HepG2 (cell line): ENCODE results near the gene GJA9. TPM values are rescaled to one million over a fixed set of nuclear protein-coding genes. Genes with fewer than 3 reads are reported as not detected.
A peak's percentile ranks its signal among the peaks of the same experiment; 100 is the strongest.

Experiments
- HMG20B ChIP-seq: conservative IDR thresholded peaks from 2 replicates; pipeline ENCODE4 v1.6.1; 2016; ENCODE audit warnings: missing genetic modification reagents, missing compliant biosample characterization
- NR2F6 ChIP-seq, 2 experiments: IDR thresholded peaks; 2 replicates each; pipeline ENCODE4 v1.6.1; 2016; ENCODE audit warnings: antibody characterized with exemption in 1 of 2, mild to moderate bottlenecking in 1 of 2
- PBX2 ChIP-seq: IDR thresholded peaks from 2 replicates; pipeline ENCODE4 v1.6.1; 2016; ENCODE audit warnings: control low read depth
- SPEN ChIP-seq: sonication (generic); formaldehyde crosslinking; IDR thresholded peaks from 2 replicates; pipeline ENCODE4 v1.5.1; 2020; ENCODE audit warnings: low read depth, mild to moderate bottlenecking, missing genetic modification reagents
- STAT6 ChIP-seq: sonication (generic); formaldehyde crosslinking; IDR thresholded peaks from 2 replicates; pipeline ENCODE4 v1.4.0; 2020; ENCODE audit warnings: missing genetic modification reagents, mild to moderate bottlenecking, borderline replicate concordance
- TFAP4 ChIP-seq: sonication (generic); IDR thresholded peaks from 2 replicates; pipeline ENCODE4 v1.6.1; 2016; ENCODE audit warnings: low read depth, borderline replicate concordance
- THRA ChIP-seq: sonication (generic); formaldehyde crosslinking; IDR thresholded peaks from 2 replicates; pipeline ENCODE4 v1.4.0; 2020; ENCODE audit warnings: missing genetic modification reagents, borderline replicate concordance
- ZFP37 ChIP-seq: sonication (generic); formaldehyde crosslinking; IDR thresholded peaks from 2 replicates; pipeline ENCODE4 v1.4.0; 2020; ENCODE audit warnings: missing genetic modification reagents, borderline replicate concordance
- ZKSCAN8 ChIP-seq: IDR thresholded peaks from 2 replicates; pipeline ENCODE4 v1.6.1; 2016; ENCODE audit warnings: borderline replicate concordance, missing genetic modification reagents, missing compliant biosample characterization
- ZNF251 ChIP-seq: sonication (generic); formaldehyde crosslinking; IDR thresholded peaks from 2 replicates; pipeline ENCODE4 v1.9.0; 2021; ENCODE audit warnings: mild to moderate bottlenecking, missing genetic modification reagents
- ZNF274 ChIP-seq: sonication (generic); formaldehyde crosslinking; IDR thresholded peaks from 2 replicates; pipeline ENCODE4 v1.5.1; 2020; ENCODE audit warnings: mild to moderate bottlenecking, missing genetic modification reagents
- ZNF280D ChIP-seq: sonication (generic); formaldehyde crosslinking; IDR thresholded peaks from 2 replicates; pipeline ENCODE4 v1.5.1; 2020; ENCODE audit warnings: mild to moderate bottlenecking, missing genetic modification reagents
- ZNF512B ChIP-seq: sonication (generic); formaldehyde crosslinking; IDR thresholded peaks from 2 replicates; pipeline ENCODE4 v1.5.1; 2020; ENCODE audit warnings: missing genetic modification reagents, mild to moderate bottlenecking, borderline replicate concordance
- ZNF746 ChIP-seq: sonication (generic); formaldehyde crosslinking; IDR thresholded peaks from 2 replicates; pipeline ENCODE4 v1.8.0; 2022; ENCODE audit warnings: mild to moderate bottlenecking, missing genetic modification reagents
- ZNF83 ChIP-seq: sonication (generic); formaldehyde crosslinking; IDR thresholded peaks from 2 replicates; pipeline ENCODE4 v1.4.0; 2020; ENCODE audit warnings: missing genetic modification reagents, mild to moderate bottlenecking, borderline replicate concordance
- polyA plus RNA-seq, 8 experiments: library from polyadenylated mRNA; depleted of rRNA in 3 of 8; stranded (reverse) in 7 of 8; unstranded in 1 of 8; fragments of >200 nt; fragmentation: Illumina TruSeq in 4 of 8; extraction: Trizol in 4 of 8; gene quantifications; 2 replicates each; pipeline versions ENCODE4 v1.2.1 to v1.2.3, GENCODE V29; 2011 to 2016; ENCODE audit warnings: low read depth in 4 of 8, missing spikeins in 1 of 8, mixed read lengths in 1 of 8; ENCODE audit not compliant: insufficient read depth in 1 of 8
- total RNA-seq, 5 experiments: library from RNA; depleted of rRNA; stranded (reverse); fragments of >200 nt; fragmentation: Illumina TruSeq; extraction: Trizol; gene quantifications; 2 replicates each; pipeline ENCODE4 v1.2.3, GENCODE V29; 2016; ENCODE audit warnings: low read depth in 1 of 5

GJA9 gene
- total and polyA plus RNA-seq, 2 of the 13 experiments (the other 11 are each of a cell fraction or from before 2014, with no cell fraction given), result 0.08 to 0.13 TPM

- TF ChIP-seq ZNF280D (CRISPR knock-in tag) (no peak), NR2F6 (IDR thresholded peaks at IDR 0.05) (no peak), NR2F6 (CRISPR knock-in tag; IDR thresholded peaks at IDR 0.05) (peak; percentile 32; the same call in 1 of the 2 replicates), ZNF251 (no peak), ZNF274 (CRISPR knock-in tag) (no peak; the same call in 1 of the 2 replicates), THRA (0 out of 2 replicates have a peak, but pooled peaks have one; percentile 2), ZNF83 (no peak), SPEN (CRISPR knock-in tag) (peak; percentile 93), TFAP4 (peak; percentile 91), ZKSCAN8 (CRISPR knock-in tag) (no peak), HMG20B (CRISPR knock-in tag) (no peak), ZFP37 (no peak; the same call in 1 of the 2 replicates), PBX2 (CRISPR knock-in tag) (peak; percentile 90), STAT6 (CRISPR knock-in tag) (no peak), ZNF512B (no peak; the same call in 1 of the 2 replicates), ZNF746 (CRISPR knock-in tag) (peak; percentile 75; the same call in 1 of the 2 replicates)
Measured at GRCh38 chr1:38859561-38860453, 21.6 kb downstream of the GJA9 start, which contains the start of gene RRAGC (continued).
